Stimulated activated CD8-positive, alpha-beta memory T cell treated with anti-CD3 and anti-CD28 coated beads, Interleukin-12 subunit alpha, Interleukin-12 subunit beta, amount 100 ng/mL, for 4 hours (primary cell): ENCODE results near the gene EREG.
"Not testable (repeated sequence)": the region's sequence is repeated elsewhere in the genome, so short reads cannot be mapped to it uniquely, and the experiment has no call there.

Source experiments
- DNase-seq: peaks from one replicate; pipeline ENCODE4 v3.0.0-alpha.2; 2020; ENCODE audit warnings: low read depth

The EREG gene, protein sequence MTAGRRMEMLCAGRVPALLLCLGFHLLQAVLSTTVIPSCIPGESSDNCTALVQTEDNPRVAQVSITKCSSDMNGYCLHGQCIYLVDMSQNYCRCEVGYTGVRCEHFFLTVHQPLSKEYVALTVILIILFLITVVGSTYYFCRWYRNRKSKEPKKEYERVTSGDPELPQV

DNA sequence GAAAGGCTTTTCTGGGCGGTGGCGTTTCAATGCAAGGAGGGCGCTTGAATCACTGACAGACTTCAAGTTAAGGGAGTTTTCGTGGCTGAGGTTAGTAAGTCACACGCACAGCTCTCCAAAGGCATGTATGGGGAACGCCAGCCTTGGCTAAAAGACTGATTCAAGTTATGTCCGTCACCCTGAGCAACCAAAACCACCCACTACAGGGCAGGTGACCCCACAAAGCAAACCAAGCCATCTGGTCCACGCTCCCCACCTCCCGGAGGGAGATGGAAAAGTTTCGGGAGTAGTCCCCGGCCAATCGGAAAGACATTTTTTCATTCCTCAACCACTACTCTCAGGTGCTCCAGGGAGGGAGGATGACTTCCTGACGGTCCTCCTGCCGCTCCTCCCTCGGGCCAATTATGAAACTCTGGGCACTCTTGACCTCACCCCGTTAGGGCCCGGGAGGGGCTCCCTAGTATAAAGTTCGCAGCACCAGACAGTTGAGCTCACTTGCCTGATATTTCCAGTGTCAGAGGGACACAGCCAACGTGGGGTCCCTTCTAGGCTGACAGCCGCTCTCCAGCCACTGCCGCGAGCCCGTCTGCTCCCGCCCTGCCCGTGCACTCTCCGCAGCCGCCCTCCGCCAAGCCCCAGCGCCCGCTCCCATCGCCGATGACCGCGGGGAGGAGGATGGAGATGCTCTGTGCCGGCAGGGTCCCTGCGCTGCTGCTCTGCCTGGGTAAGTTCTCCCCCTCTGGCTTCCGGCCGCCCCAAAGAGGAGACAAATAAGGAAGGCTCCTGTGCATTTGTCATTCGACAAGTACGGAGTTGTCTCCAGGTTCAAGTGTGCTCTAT, at the start of gene EREG:
Gene EREG, plus strand, starts transcription at position 494 of the 840 bp plus-strand sequence. Its CDS starts 164 bp downstream, at position 658.
- no peak for DNase-seq

DNA sequence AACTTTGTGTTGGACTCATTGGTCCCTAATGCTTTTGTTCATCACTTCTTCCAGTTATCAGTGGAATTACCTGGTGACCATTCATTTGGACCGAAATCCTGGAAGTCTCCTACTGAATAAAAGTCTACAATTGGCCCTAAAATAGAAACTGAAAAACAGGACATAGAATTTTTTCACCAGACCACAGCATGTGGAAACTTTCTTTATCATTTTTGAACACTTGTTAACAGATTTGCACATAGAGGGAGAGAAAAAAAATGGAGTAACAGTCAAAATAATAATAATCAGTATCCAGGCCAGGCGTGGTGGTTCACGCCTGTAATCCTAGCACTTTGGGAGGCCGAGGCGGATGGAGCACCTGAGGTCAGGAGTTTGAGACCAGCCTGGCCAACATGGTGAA, 49.6 kb upstream of the EREG start:
- DNase-seq, result no peak

DNA sequence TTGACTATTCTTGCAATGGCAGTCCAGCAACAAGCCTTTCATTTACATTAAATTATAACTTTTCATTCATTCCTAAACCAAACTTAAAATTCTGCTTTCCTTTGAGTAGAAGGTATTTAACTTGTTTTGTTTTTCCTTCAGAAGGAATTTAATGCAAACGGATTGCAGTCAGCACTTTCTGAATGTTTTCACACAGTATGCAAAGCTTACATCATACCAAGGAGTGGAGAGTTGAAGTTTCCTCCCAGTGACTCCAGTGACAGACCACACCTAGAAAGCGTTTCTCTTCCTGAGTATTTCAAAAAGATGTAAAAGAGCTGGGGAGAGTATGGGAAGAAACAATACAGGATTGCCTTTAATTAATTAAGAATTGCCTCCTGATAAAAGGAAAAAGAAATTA, 48.5 kb upstream of the EREG start:
- DNase-seq, result no peak

DNA sequence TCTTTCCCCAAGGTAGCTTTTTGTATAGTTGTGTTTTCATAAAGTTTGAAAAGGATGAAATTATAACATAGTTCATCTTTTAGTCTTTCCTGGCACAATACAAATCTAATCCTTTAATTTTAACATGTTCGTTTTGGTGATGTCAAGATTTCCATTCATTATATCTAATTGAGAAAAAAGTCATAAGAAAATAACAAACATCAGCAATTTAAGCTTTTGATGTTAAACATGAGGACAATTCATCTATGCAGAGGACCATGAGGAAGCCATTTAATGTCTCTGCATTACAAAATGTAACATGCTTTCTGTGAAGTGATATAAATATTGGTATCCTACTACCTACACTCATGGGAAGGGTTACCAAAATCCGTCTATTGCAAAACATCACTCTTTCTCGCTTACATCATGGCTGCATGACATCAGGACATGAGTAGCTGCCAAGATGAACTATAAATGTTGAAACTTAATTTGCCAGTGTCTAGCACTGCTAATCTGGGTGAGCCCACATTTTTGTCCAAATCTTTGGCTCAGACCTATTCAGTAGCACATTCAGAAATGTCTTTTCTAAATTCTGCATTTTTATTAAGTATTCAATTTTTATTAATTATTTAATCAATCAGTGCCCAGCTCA, 47.2 kb upstream of the EREG start:
- no peak for DNase-seq

DNA sequence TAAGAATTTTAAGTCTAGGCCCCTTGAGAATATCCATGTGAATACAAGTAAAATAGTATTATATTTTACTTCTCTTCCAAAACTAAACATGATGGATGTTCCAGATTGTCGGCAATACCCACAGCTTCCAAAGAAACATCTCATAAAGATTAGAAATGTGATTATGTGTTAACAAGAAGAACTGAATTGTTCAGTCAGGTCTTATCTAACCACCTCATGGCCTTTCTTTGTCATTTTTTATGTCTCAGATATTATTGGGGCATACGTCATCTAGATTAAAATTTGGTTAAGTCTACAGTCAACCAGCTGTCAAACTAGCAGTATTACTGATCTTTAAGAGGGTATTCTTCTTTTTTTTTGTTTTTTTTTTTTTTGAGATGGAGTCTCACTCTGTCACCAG, 46.7 kb upstream of the EREG start:
- DNase-seq, result no peak

DNA sequence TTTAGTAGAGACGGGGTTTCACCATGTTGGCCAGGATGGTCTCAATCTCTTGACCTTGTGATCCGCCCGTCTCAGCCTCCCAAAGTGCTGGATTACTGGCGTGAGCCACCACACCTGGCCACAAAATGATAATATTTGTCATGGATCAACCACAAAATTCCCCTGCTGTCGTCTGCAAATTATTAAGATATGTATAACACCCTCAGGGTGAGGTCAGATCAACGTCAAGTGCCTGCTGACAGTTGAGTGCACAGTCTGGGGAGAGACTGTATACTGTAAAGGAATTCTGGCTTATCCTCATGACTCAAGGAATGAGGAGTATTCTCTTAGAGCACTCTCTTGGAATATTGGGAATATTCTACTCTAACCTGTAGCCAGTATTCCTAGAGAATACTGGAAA, 45.5 kb upstream of the EREG start:
- no peak for DNase-seq

DNA sequence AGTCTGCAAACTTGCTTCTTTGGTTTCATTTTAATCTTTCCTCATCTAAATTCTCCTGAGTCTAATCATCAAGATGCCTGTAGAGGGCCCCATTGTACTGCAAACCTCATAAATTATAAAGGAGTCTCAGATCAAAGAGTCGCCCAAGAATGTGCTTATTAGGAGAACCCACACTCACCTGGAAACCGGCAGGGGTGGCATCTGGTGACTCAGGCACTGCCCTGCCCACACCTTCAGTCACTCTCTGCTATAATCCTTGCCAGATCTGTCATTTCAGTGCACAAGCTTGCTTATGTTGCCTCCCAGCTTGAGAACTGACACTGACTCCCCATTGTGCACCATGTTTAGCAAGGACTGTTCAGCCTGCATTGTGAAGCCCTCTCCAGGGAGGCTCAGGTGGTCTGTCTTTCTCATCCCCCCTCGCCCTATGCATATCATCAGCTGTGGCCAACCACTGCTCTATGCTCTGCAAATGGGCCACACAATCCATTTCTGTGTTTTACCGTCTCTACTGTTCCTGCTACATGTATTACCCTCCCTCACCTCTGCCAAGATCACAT, 44.3 kb upstream of the EREG start:
- peak; percentile 1 for DNase-seq

DNA sequence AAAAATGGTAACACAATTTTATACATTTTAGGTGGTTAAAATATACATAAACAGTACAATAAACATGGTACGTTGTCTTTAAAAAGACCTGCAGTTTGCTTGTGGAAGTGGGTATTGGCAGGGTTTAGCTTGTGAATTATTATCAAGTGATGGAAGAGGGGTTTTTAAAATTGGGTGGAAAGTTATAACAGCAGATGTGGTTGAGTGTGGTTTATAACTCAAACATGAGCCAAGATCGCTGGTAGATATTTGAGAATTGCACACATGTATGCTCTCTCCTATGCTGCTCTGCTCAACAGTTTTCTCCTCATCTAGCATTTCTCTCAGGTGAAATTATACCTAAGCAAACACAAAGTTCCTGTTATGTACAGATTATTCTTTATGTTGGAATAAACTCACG, 42.6 kb upstream of the EREG start:
- no peak for DNase-seq

DNA sequence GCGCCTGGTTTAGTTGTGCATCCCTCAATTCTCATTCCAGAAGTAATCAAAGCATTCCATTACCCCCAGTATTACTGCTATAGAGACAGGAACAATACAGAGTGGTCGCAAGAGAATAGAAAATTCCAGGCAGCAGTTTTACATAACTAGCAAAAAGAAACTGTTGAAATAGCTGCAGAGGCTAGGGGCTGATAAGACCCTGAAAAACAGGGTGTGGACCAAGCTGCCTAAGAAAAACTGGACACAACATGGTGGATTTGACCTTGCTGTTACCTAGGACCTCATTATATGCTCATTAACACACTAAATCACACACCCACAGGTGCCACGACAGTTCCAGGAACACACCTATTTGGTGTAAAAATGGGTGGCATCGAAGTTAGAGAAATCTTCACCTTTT, 41.3 kb upstream of the EREG start:
- DNase-seq, result no peak

DNA sequence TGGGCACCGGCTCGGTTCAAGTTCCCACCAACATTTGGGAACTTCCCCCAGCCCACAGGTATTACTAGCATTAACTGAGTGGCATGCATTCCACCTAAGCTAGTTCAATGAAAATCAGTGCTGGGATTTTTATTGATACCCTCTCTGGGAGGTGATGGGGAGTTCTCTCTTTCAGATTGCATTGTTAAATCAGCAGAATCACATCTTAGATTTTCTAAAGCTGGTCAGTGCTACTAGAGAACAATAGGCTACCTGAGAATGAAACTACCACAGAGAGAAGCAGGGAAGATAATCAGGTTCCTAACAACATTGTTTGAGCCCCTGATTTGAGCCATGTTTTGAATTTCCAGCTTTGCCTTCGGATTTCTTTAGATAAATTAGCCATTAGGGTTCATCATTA, 40.7 kb upstream of the EREG start:
- no peak for DNase-seq

DNA sequence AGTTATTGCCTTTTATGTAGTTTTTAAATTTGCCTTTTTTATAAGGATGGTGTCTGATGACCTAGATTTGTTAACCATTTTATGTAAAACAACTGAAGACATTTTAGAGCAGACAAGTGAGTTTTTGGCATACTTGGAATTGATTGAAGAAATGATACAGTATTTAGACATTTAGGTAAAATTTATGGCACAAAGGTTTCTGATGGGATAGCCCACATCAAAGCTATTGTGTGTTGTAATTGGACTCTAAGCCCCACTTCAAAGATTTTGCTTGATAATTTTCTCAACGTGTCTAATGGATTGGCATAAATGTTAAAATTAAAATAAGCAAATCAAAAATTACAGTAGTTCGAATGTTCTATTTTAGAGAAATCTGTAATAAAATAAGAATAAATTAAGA, 39.1 kb upstream of the EREG start:
- DNase-seq, result no peak

DNA sequence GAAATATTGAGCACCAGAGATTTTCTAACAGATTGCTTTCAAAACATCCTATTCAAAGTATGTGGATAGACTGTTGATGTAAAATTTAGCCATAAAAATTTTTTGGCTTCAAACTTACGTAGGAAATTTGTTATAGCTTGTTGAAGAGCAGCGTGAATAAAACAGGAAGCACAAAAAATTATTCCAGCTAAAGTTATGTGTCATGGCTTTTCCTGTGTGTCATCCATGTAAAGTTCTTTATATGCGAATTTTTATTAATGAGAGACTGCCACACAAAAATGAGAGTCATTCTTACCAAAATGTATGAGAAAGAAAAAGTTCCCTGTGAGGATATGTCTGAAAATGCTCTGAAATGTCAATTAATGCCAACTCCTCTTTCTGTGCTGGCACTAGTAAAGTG, 37.2 kb upstream of the EREG start:
- DNase-seq, result no peak

DNA sequence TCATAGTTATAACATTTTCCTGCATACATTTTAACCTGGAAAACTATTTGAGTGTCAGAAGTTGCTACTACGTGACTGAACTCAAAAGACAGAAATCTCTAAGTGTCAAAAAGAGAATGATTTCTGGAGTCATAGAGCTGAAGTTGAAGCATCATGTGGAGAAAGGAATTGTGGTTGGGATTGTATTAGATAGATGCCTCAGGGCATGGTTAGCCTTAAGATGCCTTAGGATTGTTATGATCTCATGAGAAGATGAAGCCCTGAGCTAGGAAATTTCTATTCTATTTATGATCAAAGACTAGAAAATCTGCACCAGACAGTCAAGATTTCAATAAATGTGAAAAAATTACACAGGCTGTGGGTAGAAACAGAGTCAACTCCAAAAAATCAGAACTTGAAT, 36.4 kb upstream of the EREG start:
- no peak for DNase-seq

DNA sequence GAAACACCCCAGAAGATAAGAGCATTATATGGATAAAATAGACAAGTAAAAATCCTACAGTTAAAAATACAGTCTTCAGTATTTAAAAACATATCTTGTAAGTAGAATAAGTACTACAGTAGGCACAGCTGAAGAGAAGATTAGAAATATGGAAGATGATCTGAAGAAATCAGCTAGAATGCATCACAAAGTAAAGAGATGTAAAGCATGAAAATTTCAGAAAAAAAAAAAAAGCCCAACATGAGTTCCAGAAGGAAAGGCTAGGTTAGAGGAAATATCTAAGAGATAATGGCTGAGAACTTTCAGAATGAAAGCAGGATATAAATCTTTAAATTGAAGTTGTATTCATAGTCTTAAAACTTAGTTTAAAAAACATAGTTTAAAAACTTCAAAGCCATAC, 35.6 kb upstream of the EREG start:
- no peak for DNase-seq

DNA sequence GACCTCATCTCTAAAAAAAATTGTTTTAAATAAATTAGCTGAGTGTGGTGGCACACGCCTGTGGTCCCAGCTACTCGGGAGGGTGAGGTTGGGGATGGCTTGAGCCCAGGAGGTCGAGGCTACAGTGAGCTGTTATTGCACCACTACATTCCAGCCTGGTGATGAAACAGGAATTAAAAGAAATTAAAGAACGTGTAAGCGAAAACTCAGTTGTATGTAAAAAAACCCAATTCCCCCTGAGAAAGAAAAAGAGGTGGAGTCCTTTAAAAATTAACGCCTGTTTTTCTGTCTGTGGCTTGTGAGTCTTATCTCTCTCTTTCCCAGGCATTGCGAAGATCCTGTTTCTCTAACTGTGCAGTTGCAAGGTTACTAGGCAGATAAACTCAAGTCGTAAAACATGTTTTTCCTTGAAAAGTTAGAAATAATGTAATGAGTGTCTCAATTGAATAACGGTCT, 34.6 kb upstream of the EREG start:
- no peak for DNase-seq

DNA sequence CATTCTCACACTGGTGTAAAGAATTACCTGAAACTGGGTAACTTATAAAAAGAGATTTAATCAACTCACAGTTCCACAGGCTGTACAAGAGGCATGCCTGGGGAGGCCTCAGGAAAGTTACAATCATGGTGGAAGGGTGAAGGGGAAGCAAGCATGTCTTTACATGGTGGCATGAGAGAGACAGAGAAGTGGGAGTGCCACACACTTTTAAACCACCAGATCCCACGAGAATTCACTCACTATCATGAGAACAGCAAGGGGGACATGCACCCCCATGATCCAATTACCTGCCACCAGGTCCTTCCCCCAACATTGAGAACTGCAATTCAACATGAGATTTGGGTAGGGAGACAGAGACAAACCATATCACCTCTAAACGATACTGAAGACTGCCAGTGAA, 33.7 kb upstream of the EREG start:
- no peak for DNase-seq

DNA sequence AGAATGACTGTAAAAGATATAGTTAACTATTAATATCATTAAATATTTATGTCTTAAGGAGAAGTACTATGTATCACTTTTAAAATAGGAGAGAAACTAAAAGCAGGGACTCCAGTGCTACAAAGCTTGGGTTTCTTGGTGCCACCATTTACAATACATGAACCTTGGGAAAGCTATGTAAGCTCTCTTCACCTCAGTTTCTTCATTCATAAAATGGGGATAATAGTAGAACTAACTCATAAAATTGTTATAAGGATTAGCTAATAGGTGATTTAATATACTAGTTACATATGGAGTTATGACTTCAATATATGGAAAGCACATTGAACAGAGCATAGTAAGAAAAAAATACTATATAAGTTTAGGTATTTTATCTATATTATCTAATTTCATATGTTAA, 33.0 kb upstream of the EREG start:
- no peak for DNase-seq

DNA sequence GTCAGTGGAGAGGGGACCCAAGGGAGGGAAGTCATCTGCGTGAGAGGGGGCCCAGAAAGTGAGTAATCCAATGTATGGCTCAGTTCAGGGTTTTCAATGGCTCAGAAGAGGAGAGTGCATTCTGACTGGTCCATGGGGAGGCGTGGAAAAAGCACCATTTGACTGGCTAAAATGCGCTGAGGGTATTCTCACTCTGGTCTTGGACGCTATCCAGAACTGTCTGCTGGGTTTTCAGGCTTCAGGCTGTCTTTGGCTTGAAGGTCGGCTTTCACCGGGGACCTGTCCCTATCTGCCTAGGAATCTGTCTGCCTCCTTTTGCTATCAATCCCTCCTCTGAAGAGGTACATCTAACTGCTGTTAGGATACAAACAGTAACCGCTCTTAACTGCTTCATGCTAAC, 30.3 kb upstream of the EREG start:
- DNase-seq, result no peak

DNA sequence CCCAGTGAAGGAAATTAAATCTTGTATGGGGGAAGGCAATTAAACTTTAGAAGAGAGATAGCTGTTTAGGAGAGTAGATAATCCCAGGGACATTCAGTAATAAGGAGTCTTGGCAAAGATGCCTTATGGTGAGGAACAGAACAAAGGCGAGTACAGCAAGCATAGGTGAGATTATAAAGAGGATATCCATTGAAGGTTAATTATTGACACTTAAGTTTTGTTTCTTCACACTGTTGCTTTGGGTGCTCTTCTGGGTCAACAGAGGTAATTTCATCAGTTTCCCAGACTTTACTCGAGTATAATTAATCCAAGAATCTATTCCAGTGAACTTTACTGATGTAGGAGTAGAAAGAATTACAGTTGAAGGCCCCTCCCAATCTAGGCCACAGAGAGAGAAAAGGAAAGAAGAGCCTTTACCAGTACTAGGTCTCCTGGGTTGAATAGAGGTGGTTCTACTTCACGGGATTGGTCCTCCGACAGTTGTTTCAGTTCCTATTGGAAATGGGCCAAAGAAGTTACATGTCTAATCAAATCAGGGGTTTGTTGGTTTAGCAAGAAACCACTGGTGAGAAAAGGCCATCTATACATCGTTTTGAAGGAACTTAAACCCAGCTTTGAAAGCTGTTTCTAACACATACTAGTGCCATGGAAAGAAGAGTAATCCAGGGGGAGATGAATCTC, 29.5 kb upstream of the EREG start:
- no peak for DNase-seq

DNA sequence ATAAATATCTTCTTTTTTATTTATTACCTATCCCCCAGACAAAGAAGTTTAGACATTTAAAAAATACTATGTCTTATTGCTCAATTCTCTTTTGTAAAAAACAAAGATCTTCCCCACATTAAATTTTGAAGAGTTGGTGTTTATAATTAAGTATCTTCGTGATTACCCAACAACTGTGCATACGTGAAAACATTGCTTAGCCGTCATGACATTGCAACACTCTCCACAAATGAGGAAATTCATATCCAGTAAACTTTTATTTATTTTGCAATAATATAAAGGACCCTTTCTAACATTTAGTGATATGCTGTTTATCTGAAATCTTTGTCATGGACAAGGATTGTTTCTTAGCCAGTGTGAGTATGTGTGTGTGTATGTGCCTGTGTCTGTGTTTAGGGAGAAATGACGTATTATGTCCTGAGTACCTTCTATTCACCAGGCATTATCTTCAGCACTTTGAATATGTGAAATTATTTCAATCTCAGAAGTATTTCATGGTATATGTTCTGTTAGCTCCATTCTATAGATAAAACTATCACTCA, 26.1 kb upstream of the EREG start:
- no peak for DNase-seq

DNA sequence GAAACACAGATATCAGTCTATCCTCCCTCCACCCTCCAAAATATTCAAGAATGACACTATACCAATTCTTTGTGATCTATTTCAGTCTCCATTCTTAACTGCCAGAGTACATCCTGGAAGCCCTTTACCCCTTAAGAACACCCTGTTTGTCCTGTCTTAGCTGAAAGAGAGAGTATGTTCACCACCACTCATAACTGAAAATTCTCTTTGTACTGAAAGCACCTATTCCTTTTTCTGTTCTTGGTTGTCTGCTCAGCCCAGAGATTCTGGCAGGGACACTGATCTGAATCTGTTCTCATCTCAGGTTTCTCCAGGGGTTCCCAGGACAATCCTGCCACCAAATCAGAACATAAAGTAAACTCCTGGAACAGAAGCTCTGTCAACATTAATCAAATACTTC, 25.4 kb upstream of the EREG start:
- no peak for DNase-seq

DNA sequence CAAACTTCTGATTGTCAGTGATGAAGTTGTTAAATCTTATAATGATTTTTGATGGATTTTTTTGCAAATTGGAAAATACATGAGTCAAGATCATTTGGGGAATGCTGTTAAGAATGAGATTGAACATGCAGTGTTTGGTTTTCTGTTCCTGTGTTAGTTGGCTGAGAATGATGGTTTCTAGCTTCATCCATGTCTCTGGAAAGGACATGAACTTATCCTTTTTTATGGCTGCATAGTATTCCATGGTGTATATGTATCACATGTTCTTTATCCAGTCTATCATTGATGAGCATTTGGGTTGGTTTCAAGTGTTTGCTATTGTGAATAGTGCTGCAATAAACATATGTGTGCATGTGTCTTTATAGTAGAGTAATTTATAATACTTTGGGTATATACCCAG, 24.5 kb upstream of the EREG start:
- DNase-seq, result not testable (repeated sequence)
